Kidney (tissue), 14 donors: Measurements from ENCODE around the gene TRERF1. TPM values are rescaled to one million over a fixed set of nuclear protein-coding genes. Genes with fewer than 3 reads are reported as not detected.

Experiments
- DNase-seq, 5 donors: peaks; one replicate each; pipeline ENCODE4 v3.0.0-alpha.2; 2013 to 2020
- FAIRE-seq: peaks from 2 replicates; lab custom pipeline; 2012; peaks lifted over from hg19 to GRCh38; lab: Jason Lieb, UNC
- H3K27ac ChIP-seq, 2 donors: one replicate each; pipeline ENCODE4 v1.7.0; 2013; ENCODE audit warnings: low read depth in 2 of 2, low read length in 2 of 2, inconsistent platforms in 1 of 2
- H3K27me3 ChIP-seq: one replicate; pipeline ENCODE4 v1.7.1; 2013; ENCODE audit warnings: low read length, inconsistent platforms; ENCODE audit not compliant: control insufficient read depth, insufficient read depth
- H3K36me3 ChIP-seq, 3 donors: one replicate each; pipeline versions ENCODE4 v1.7.0 to v1.7.1; 2013; ENCODE audit warnings: low read length in 3 of 3, control low read depth in 1 of 3, inconsistent platforms in 1 of 3; ENCODE audit not compliant: insufficient read depth in 3 of 3, control insufficient read depth in 2 of 3
- H3K4me1 ChIP-seq, 3 donors: one replicate each; pipeline versions ENCODE4 v1.7.0 to v1.7.1; 2013; ENCODE audit warnings: low read length in 3 of 3, inconsistent platforms in 1 of 3, low read depth in 1 of 3; ENCODE audit not compliant: control insufficient read depth in 2 of 3, insufficient read depth in 2 of 3
- H3K4me3 ChIP-seq, 3 donors: one replicate each; pipeline versions ENCODE4 v1.7.0 to v1.8.1; 2013; ENCODE audit warnings: low read length in 3 of 3, control low read depth in 1 of 3, inconsistent platforms in 1 of 3
- H3K9ac ChIP-seq, 3 donors: one replicate each; pipeline versions ENCODE4 v1.7.0 to v1.7.1; 2013; ENCODE audit warnings: low read length in 3 of 3, control low read depth in 1 of 3, inconsistent platforms in 1 of 3
- H3K9me3 ChIP-seq, 3 donors: one replicate each; pipeline versions ENCODE4 v1.7.0 to v1.7.1; 2013; ENCODE audit warnings: low read length in 3 of 3, control low read depth in 1 of 3, inconsistent platforms in 1 of 3; ENCODE audit not compliant: control insufficient read depth in 2 of 3, insufficient read depth in 1 of 3
- CTCF ChIP-seq: IDR thresholded peaks from 3 replicates; pipeline ENCODE4 v1.5.1; 2012; ENCODE audit warnings: mild to moderate bottlenecking, moderate library complexity, borderline replicate concordance; ENCODE audit not compliant: insufficient read depth; ENCODE audit errors: extremely low read depth
- intact Hi-C: fragments of 100-400 bp; cut with DNase I; formaldehyde crosslinking; loops from one replicate; pipeline ENCODE4 v1.11.1; 2022
- polyA plus RNA-seq: library from polyadenylated mRNA; stranded (reverse); fragments of 350-450 nt; fragmentation: Illumina TruSeq; extraction: RNeasy Lipid Tissue Mini Kit (QIAGEN cat#74804); gene quantifications from one replicate; pipeline ENCODE4 v1.2.3, GENCODE V29; 2014; ENCODE audit warnings: low read depth, low replicate concordance; ENCODE audit not compliant: insufficient read depth
- total RNA-seq: library from RNA; stranded (reverse); fragmentation: NEBNext Ultra II Directional; extraction: Animal tissue kit (Norgen Biotek cat#: 25700); gene quantifications from one replicate; pipeline ENCODE4 v1.2.1, GENCODE V29; 2021
- donor health status: control.
- donor health status: control.
- donor health status: control.
- donor health status: control.
- donor health status: control.
- donor health status: DM: yes; HTN: yes; CAD: no.
- donor health status: Normal renal cell carcinoma (clear cell type).

The TRERF1 gene
- total and polyA plus RNA-seq, 2 donors from 2014 or later = 1.5 to 8.4 TPM

GRCh38 chr6:42315991-42316970 lies 135.4 kb downstream of the TRERF1 start:
- no peak for FAIRE-seq
- no peak overlapping the region for H3K9ac ChIP-seq
- intact Hi-C loops = no loop called here

GRCh38 chr6:42315259-42315990 lies 136.3 kb downstream of the TRERF1 start:
- intact Hi-C loops = no loop called here
- H3K4me1 ChIP-seq = peaks cover 0 to 10% (median 8%) of the 10 kb centered on the region in 3 donors
- DNase-seq (peak in 1 of 5 donors; percentile 24), FAIRE-seq (no peak)
- TF ChIP-seq CTCF = no peak
- no peak overlapping the region for H3K4me3 ChIP-seq
- H3K9ac ChIP-seq = no peak overlapping the region
- no peaks in the 10 kb centered on the region for H3K27me3 ChIP-seq
- H3K36me3 ChIP-seq = no peaks in the 10 kb centered on the region
- no peak overlapping the region for H3K27ac ChIP-seq
- no peaks in the 10 kb centered on the region for H3K9me3 ChIP-seq

More at GRCh38 chr6:42315991-42316970, 135.4 kb downstream of the TRERF1 start:
- H3K9me3 ChIP-seq = no peaks in the 10 kb centered on the region
- H3K4me3 ChIP-seq = no peak overlapping the region
- H3K4me1 ChIP-seq = peaks cover 0 to 10% (median 8%) of the 10 kb centered on the region in 3 donors
- DNase-seq = peak in 1 of 5 donors; percentile 81
- no peaks in the 10 kb centered on the region for H3K27me3 ChIP-seq
- no peaks in the 10 kb centered on the region for H3K36me3 ChIP-seq
- H3K27ac ChIP-seq = peak overlapping the region; percentile 33 to 36
- TF ChIP-seq CTCF = no peak

- no peak for TF ChIP-seq CTCF
- Histone ChIP-seq H3K4me3 (no peak overlapping the region), H3K9ac (no peak overlapping the region), H3K9me3 (no peaks in the 10 kb centered on the region), H3K36me3 (no peaks in the 10 kb centered on the region), H3K4me1 (peaks cover 0 to 10% (median 8%) of the 10 kb centered on the region in 3 donors), H3K27me3 (no peaks in the 10 kb centered on the region), H3K27ac (no peak overlapping the region)
- intact Hi-C loops = no loop called here
- DNase-seq (peak in 1 of 5 donors; percentile 26), FAIRE-seq (no peak)
These were observed 137.0 kb downstream of the TRERF1 start for GRCh38 chr6:42314571-42315258.
